H1 (cell line): ENCODE results near the gene SNRK. TPM values are rescaled to one million over a fixed set of nuclear protein-coding genes. Genes with fewer than 3 reads are reported as not detected.

Experiments
- CTCF ChIA-PET: fragments of 300-600 bp; sonication (Branson Sonifier 250); formaldehyde crosslinking; loops from one replicate; lab custom pipeline; 2021; ENCODE audit not compliant: partially characterized antibody; lab: Charles Lee
- POLR2A ChIA-PET: fragments of 300-600 bp; sonication (Branson Sonifier 250); formaldehyde crosslinking; loops from one replicate; lab custom pipeline; 2021; ENCODE audit warnings: inconsistent platforms; ENCODE audit not compliant: partially characterized antibody; lab: Charles Lee
- DNase-seq, 2 experiments: peaks; one replicate each; pipeline versions ENCODE4 v3.0.0 to v3.0.0-alpha.2; 2010 to 2022; ENCODE audit warnings: low spot score in 2 of 2, low read depth in 1 of 2, mixed read lengths in 1 of 2
- FAIRE-seq: peaks from 2 replicates; lab custom pipeline; 2011; peaks lifted over from hg19 to GRCh38; lab: Jason Lieb, UNC
- H2AFZ ChIP-seq: 2 replicates; pipeline ENCODE4 v1.8.1; 2012; ENCODE audit warnings: low read length, inconsistent platforms
- H2AK5ac ChIP-seq: 2 replicates; pipeline ENCODE4 v1.6.1; 2013; ENCODE audit warnings: low read depth, low read length
- H2BK120ac ChIP-seq: replicated peaks from 2 replicates; pipeline ENCODE3; 2013; ENCODE audit warnings: low read depth, low read length, inconsistent platforms
- H2BK12ac ChIP-seq: 2 replicates; pipeline ENCODE4 v1.6.1; 2013; ENCODE audit warnings: low read depth, low read length
- H2BK15ac ChIP-seq: 2 replicates; pipeline ENCODE4 v1.6.1; 2013; ENCODE audit warnings: low read length
- H2BK20ac ChIP-seq: 2 replicates; pipeline ENCODE4 v1.6.1; 2013; ENCODE audit warnings: low read length
- H2BK5ac ChIP-seq: 2 replicates; pipeline ENCODE4 v1.6.1; 2013; ENCODE audit warnings: low read depth, low read length
- H3K14ac ChIP-seq: 2 replicates; pipeline ENCODE4 v1.6.1; 2013; ENCODE audit warnings: inconsistent platforms; ENCODE audit not compliant: insufficient read length
- H3K18ac ChIP-seq: 2 replicates; pipeline ENCODE4 v1.6.1; 2013; ENCODE audit warnings: low read length; ENCODE audit errors: extremely low read depth
- H3K23ac ChIP-seq: 2 replicates; pipeline ENCODE4 v1.6.1; 2013; ENCODE audit warnings: inconsistent platforms; ENCODE audit not compliant: insufficient read length
- H3K23me2 ChIP-seq: 2 replicates; pipeline ENCODE4 v1.6.1; 2013; ENCODE audit warnings: low read depth, low read length
- H3K27ac ChIP-seq: 2 replicates; pipeline ENCODE4 v1.6.1; 2011; ENCODE audit warnings: low read depth, low read length, inconsistent platforms
- H3K27me3 ChIP-seq, 4 experiments: replicated peaks in 1 of 4; 1 replicate in 1 of 4; 2 replicates in 3 of 4; pipeline versions ENCODE4 v1.6.1 to v1.8.1; 2011 to 2013; ENCODE audit warnings: low read length in 3 of 4, mild to moderate bottlenecking in 3 of 4, inconsistent platforms in 2 of 4, mixed read lengths in 2 of 4, moderate library complexity in 1 of 4; ENCODE audit not compliant: control insufficient read depth in 3 of 4, insufficient read depth in 3 of 4; ENCODE audit errors: extremely low read depth in 1 of 4
- H3K36me3 ChIP-seq, 4 experiments: 2 replicates each; pipeline versions ENCODE4 v1.6.1 to v1.8.1; 2011 to 2013; ENCODE audit warnings: mild to moderate bottlenecking in 4 of 4, low read length in 3 of 4, moderate library complexity in 2 of 4, control low read depth in 1 of 4, inconsistent platforms in 1 of 4; ENCODE audit not compliant: insufficient read depth in 4 of 4, control insufficient read depth in 2 of 4
- H3K4ac ChIP-seq: replicated peaks from 2 replicates; pipeline ENCODE3; 2013; ENCODE audit warnings: low read length, low read depth, mixed read lengths, inconsistent platforms; ENCODE audit not compliant: insufficient read length
- H3K4me1 ChIP-seq, 4 experiments: replicated peaks in 1 of 4; 1 replicate in 1 of 4; 2 replicates in 3 of 4; pipeline versions ENCODE4 v1.6.1 to v1.8.1; 2011 to 2013; ENCODE audit warnings: low read length in 3 of 4, inconsistent platforms in 2 of 4, mixed read lengths in 1 of 4; ENCODE audit not compliant: insufficient read depth in 4 of 4, control insufficient read depth in 3 of 4
- H3K4me2 ChIP-seq, 2 experiments: 2 replicates each; pipeline versions ENCODE4 v1.6.1 to v1.8.1; 2011 to 2013; ENCODE audit warnings: low read depth in 2 of 2, low read length in 2 of 2, control low read depth in 1 of 2, inconsistent platforms in 1 of 2, mild to moderate bottlenecking in 1 of 2; ENCODE audit not compliant: insufficient read depth in 1 of 2
- H3K4me3 ChIP-seq, 4 experiments: fragments of 200-600, 300-600 bp in 1 of 4; sonication (generic), shearing (Covaris generic), sonication (Bioruptor Twin) in 1 of 4; 2 replicates each; pipeline versions ENCODE4 v1.5.1 to v1.8.1; 2011 to 2016; ENCODE audit warnings: low read length in 4 of 4, low read depth in 3 of 4, control low read depth in 2 of 4, inconsistent platforms in 2 of 4, mild to moderate bottlenecking in 2 of 4, mixed read lengths in 1 of 4, moderate library complexity in 1 of 4; ENCODE audit not compliant: insufficient read depth in 2 of 4; ENCODE audit errors: extremely low read depth in 1 of 4
- H3K56ac ChIP-seq: replicated peaks from 2 replicates; pipeline ENCODE3; 2013; ENCODE audit warnings: low read depth, mild to moderate bottlenecking, mixed read lengths, low read length, inconsistent platforms; ENCODE audit not compliant: insufficient read length
- H3K79me1 ChIP-seq: 2 replicates; pipeline ENCODE4 v1.6.1; 2013; ENCODE audit warnings: low read depth, low read length, control low read depth
- H3K79me2 ChIP-seq, 2 experiments: 2 replicates each; pipeline versions ENCODE4 v1.6.1 to v1.8.1; 2012 to 2013; ENCODE audit warnings: low read length in 2 of 2, mild to moderate bottlenecking in 2 of 2, inconsistent platforms in 1 of 2; ENCODE audit not compliant: insufficient read depth in 2 of 2, control insufficient read depth in 1 of 2
- H3K9ac ChIP-seq, 4 experiments: replicated peaks in 1 of 4; 1 replicate in 1 of 4; 2 replicates in 3 of 4; pipeline versions ENCODE4 v1.6.1 to v1.8.1; 2011 to 2013; ENCODE audit warnings: low read depth in 3 of 4, low read length in 3 of 4, control low read depth in 2 of 4, mild to moderate bottlenecking in 2 of 4, moderate library complexity in 2 of 4, inconsistent platforms in 1 of 4; ENCODE audit errors: extremely low read depth in 1 of 4
- H3K9me3 ChIP-seq, 2 experiments: 2 replicates each; pipeline versions ENCODE4 v1.6.1 to v1.8.1; 2012 to 2013; ENCODE audit warnings: mild to moderate bottlenecking in 2 of 2, moderate library complexity in 2 of 2, control low read depth in 1 of 2, inconsistent platforms in 1 of 2, low read depth in 1 of 2, low read length in 1 of 2, mixed read lengths in 1 of 2; ENCODE audit not compliant: insufficient read depth in 2 of 2
- H4K20me1 ChIP-seq, 2 experiments: replicated peaks in 1 of 2; 2 replicates each; pipeline versions ENCODE3 to v1.8.1; 2011 to 2013; ENCODE audit warnings: inconsistent platforms in 2 of 2, low read length in 2 of 2, mild to moderate bottlenecking in 1 of 2; ENCODE audit not compliant: insufficient read depth in 2 of 2, control insufficient read depth in 1 of 2
- H4K5ac ChIP-seq: 2 replicates; pipeline ENCODE4 v1.6.1; 2013; ENCODE audit warnings: low read length, low read depth, mixed read lengths, inconsistent platforms; ENCODE audit not compliant: insufficient read length
- H4K8ac ChIP-seq: 2 replicates; pipeline ENCODE4 v1.8.0; 2013; ENCODE audit warnings: mild to moderate bottlenecking, moderate library complexity, low read length, inconsistent platforms; ENCODE audit not compliant: insufficient read depth; ENCODE audit errors: extremely low read depth
- H4K91ac ChIP-seq: replicated peaks from 2 replicates; pipeline ENCODE3; 2013; ENCODE audit warnings: low read length, mixed read lengths, inconsistent platforms; ENCODE audit not compliant: insufficient read length
- CEBPB ChIP-seq: IDR thresholded peaks from 2 replicates; pipeline ENCODE4 v1.6.1; 2012; ENCODE audit warnings: low read depth, low read length
- EP300 ChIP-seq, 2 experiments: IDR thresholded peaks; 1 replicate in 1 of 2; 2 replicates in 1 of 2; pipeline ENCODE4 v1.6.1; 2011 to 2012; ENCODE audit warnings: low read depth in 2 of 2, low read length in 2 of 2, mild to moderate bottlenecking in 2 of 2, borderline replicate concordance in 1 of 2, inconsistent platforms in 1 of 2, moderate library complexity in 1 of 2
- JUND ChIP-seq: IDR thresholded peaks from 2 replicates; pipeline ENCODE4 v1.6.1; 2011; ENCODE audit warnings: mild to moderate bottlenecking, improper control_type of control experiment, low read length
- WGBS, 2 experiments: shearing (Covaris generic) in 1 of 2; methylation state at CpG; one replicate each; pipeline versions ENCODE4 v1.1.6 to v1.1.7; 2013 to 2015; ENCODE audit warnings: low lambda C conversion rate in 2 of 2, mixed read lengths in 2 of 2, inconsistent platforms in 1 of 2, low coverage in 1 of 2, missing lambda C conversion rate in 1 of 2; ENCODE audit not compliant: insufficient replicate concordance in 2 of 2, insufficient coverage in 1 of 2, insufficient read length in 1 of 2; ENCODE audit errors: extremely low coverage in 1 of 2, missing lambda C conversion rate in 1 of 2; 5-methylcytosine and 5-hydroxymethylcytosine counted together
- polyA plus RNA-seq, 7 experiments: library from polyadenylated mRNA; depleted of rRNA in 3 of 7; stranded (reverse) in 5 of 7; unstranded in 2 of 7; fragments of >200 nt in 5 of 7; fragments of 200-250 nt in 2 of 7; gene quantifications; 1 replicate in 5 of 7; 2 replicates in 1 of 7; 4 replicates in 1 of 7; pipeline versions ENCODE4 v1.2.1 to v1.2.3, GENCODE V29; 2011 to 2013; ENCODE audit warnings: missing spikeins in 2 of 7, mixed read lengths in 2 of 7
- total RNA-seq: library from RNA; stranded (reverse); fragmentation: NEBNext Ultra II Directional; extraction: Animal tissue kit (Norgen Biotek cat#: 25700); gene quantifications from 2 replicates; pipeline ENCODE4 v1.2.1, GENCODE V29; 2021

The SNRK gene
- total and polyA plus RNA-seq, 2 of the 8 experiments (the other 6 are each of a cell fraction or from before 2014, with no cell fraction given): 4.4 to 11.7 TPM

DNA sequence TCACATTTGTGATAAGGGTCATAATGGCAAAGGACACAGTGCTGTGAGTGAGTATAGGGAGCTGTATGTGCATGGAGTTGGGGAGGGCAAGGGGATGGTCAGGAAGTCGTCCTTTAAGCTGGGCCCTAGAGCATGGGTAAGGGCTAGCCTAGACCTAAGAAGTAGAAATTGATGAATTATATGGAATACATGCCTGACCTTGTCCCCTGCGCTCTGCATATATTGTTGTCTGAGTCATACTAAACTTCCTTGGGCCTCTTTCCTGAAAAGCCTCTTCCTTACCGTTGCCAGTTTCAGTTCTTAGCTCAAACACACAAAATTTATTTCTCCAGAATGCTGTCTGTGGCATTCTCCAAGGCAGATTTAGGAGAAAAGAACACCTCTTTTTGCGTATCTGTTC, 4.6 kb downstream of the SNRK start:
- CTCF ChIA-PET: interaction anchor here (0.9 to 1.0 kb wide), 2 partner anchors 55 to 212 kb away, joined by 3 read pairs; no protein-coding TSS in a partner anchor
- TF ChIP-seq CEBPB (no peak), EP300 (IDR thresholded peaks at IDR 0.05; ENCODE audit: borderline replicate concordance in 1 of 2, low read depth in 2 of 2, low read length in 2 of 2) (no peak), JUND (no peak)

More for the DNA sequence above, 4.6 kb downstream of the SNRK start:
- Histone ChIP-seq H2BK12ac (no peak overlapping the region), H2AFZ (no peak overlapping the region), H4K91ac (no peak overlapping the region), H3K79me1 (peaks cover 2% of the 10 kb centered on the region; the same call in 1 of the 2 replicates), H2BK15ac (no peak overlapping the region), H3K27ac (no peak overlapping the region), H3K56ac (no peak overlapping the region), H2BK120ac (no peak overlapping the region), H4K8ac (no peak overlapping the region), H3K36me3 (peaks cover 0 to 5% (median 1%) of the 10 kb centered on the region in 4 experiments; a peak in 2 of 8 replicates), H2AK5ac (no peak overlapping the region), H3K27me3 (no peaks in the 10 kb centered on the region), H3K23ac (no peak overlapping the region), H4K20me1 (peaks cover 5 to 12% of the 10 kb centered on the region in 2 experiments), H3K9ac (no peak overlapping the region), H3K79me2 (peaks cover 3 to 84% of the 10 kb centered on the region in 2 experiments), H3K4me1 (peaks cover 0 to 2% (median 0%) of the 10 kb centered on the region in 4 experiments; a peak in 1 of 7 replicates), H2BK5ac (no peak overlapping the region), H3K18ac (no peak overlapping the region), H2BK20ac (no peak overlapping the region), H3K9me3 (no peaks in the 10 kb centered on the region), H3K4me3 (no peak overlapping the region), H3K14ac (no peak overlapping the region), H4K5ac (no peak overlapping the region), H3K4me2 (no peak overlapping the region), H3K23me2 (peaks cover 4% of the 10 kb centered on the region), H3K4ac (no peak overlapping the region)
- FAIRE-seq (no peak), DNase-seq (no peak)
- WGBS, 2 experiments: 87% methylated on average over 4 of the region's 4 CpGs; no CpG with 5 or more reads in 1 of the 2 experiments
- POLR2A ChIA-PET: interaction anchor here (1.1 to 1.2 kb wide), 2 partner anchors 9 to 15 kb away, joined by 3 to 4 read pairs; no protein-coding TSS in a partner anchor
